CD4-positive, alpha-beta T cell treated with Interleukin-2 at 100 ng/mL for 4 hours (primary cell): ENCODE results near the gene OR4F29.
"Not testable (repeated sequence)": the region's sequence is repeated elsewhere in the genome, so short reads cannot be mapped to it uniquely, and the experiment has no call there.

ENCODE experiments used
- DNase-seq: peaks from one replicate; pipeline ENCODE4 v3.0.0-alpha.2; 2020; ENCODE audit warnings: low spot score

The OR4F29 gene

GRCh38 chr1:451578-451977 lies at the start of gene OR4F29:
Gene OR4F29, minus strand, starts transcription at chr1:451678. Its CDS starts 0 bp downstream, at chr1:451678.
- DNase-seq: not testable (repeated sequence)
